Hepatocyte (in vitro differentiated cells): ENCODE data around the gene SLC25A12.
"Not testable (repeated sequence)": the region's sequence is repeated elsewhere in the genome, so short reads cannot be mapped to it uniquely, and the experiment has no call there.

Experiments
- CTCF ChIP-seq: fragments of 200-600 bp; sonication (generic); IDR thresholded peaks from 2 replicates; pipeline ENCODE4 v1.5.1; 2016; ENCODE audit warnings: antibody characterized with exemption, mild to moderate bottlenecking; ENCODE audit not compliant: poor library complexity
- EZH2 ChIP-seq: fragments of 200-600 bp; sonication (generic); IDR thresholded peaks from 2 replicates; pipeline ENCODE4 v1.6.1; 2016; ENCODE audit warnings: antibody characterized with exemption, mild to moderate bottlenecking, borderline replicate concordance
- EZH2phosphoT487 ChIP-seq: fragments of 200-600 bp; sonication (generic); IDR thresholded peaks from one replicate; pipeline ENCODE4 v1.6.1; 2018; ENCODE audit warnings: antibody characterized with exemption, mild to moderate bottlenecking, low read depth, moderate library complexity; ENCODE audit not compliant: unreplicated experiment, severe bottlenecking

- not testable (repeated sequence) for TF ChIP-seq CTCF, EZH2phosphoT487, EZH2
Observed at GRCh38 chr2:171808885-171809284, 85.2 kb downstream of the SLC25A12 start.
